T-helper 2 cell treated with Interferon-gamma antibody and Interleukin-4, amounts not matched to agents 100 ng/mL and 5 ng/mL, for 36 hours (primary cell): ENCODE results near the gene SULT1A3. TPM values are rescaled to one million over a fixed set of nuclear protein-coding genes. Genes with fewer than 3 reads are reported as not detected.

Experiments used
- total RNA-seq: library from RNA; stranded (reverse); gene quantifications from 2 replicates; pipeline ENCODE4 v1.2.3, GENCODE V29; 2022

SULT1A3 gene
- total RNA-seq, 1 donor from 2014 or later: 29.5 TPM

Other genes starting within 250 kb of the SULT1A3 start
- 55.9 and 56.1 TPM in 2 replicates for gene TMEM219, start 237.2 kb upstream of the SULT1A3 start, total RNA-seq
- gene TAOK2, start 225.4 kb upstream of the SULT1A3 start, total RNA-seq: 44.2 and 45.3 TPM in 2 replicates
- 43.0 and 48.2 TPM in 2 replicates for gene HIRIP3, start 203.6 kb upstream of the SULT1A3 start, total RNA-seq
- gene INO80E, start 203.0 kb upstream of the SULT1A3 start, total RNA-seq: 103 and 106 TPM in 2 replicates
- 0.25 TPM in 1 of 2 replicates, not detected in the other for gene DOC2A, start 188.2 kb upstream of the SULT1A3 start, total RNA-seq
- not detected in 2 replicates for gene C16orf92, start 176.1 kb upstream of the SULT1A3 start, total RNA-seq
- gene TLCD3B, start 168.0 kb upstream of the SULT1A3 start, total RNA-seq: 2.7 and 3.6 TPM in 2 replicates
- gene ALDOA, start 133.5 kb upstream of the SULT1A3 start, total RNA-seq: 1,452 and 1,473 TPM in 2 replicates
- 140 and 145 TPM in 2 replicates for gene PPP4C, start 123.3 kb upstream of the SULT1A3 start, total RNA-seq
- 0.89 and 1.0 TPM in 2 replicates for gene TBX6, start 107.3 kb upstream of the SULT1A3 start, total RNA-seq
- gene YPEL3, start 103.0 kb upstream of the SULT1A3 start, total RNA-seq: 30.6 and 32.8 TPM in 2 replicates
- gene GDPD3, start 85.7 kb upstream of the SULT1A3 start, total RNA-seq: 7.7 and 8.7 TPM in 2 replicates
- gene MAPK3, start 76.0 kb upstream of the SULT1A3 start, total RNA-seq: 52.8 and 61.6 TPM in 2 replicates
- gene CORO1A, start 15.7 kb upstream of the SULT1A3 start, total RNA-seq: 1,841 and 1,902 TPM in 2 replicates
- 168 and 178 TPM in 2 replicates for gene BOLA2B, start 5.6 kb upstream of the SULT1A3 start, total RNA-seq
- gene SLX1A, start 5.4 kb upstream of the SULT1A3 start, total RNA-seq: 65.6 and 102 TPM in 2 replicates
- 15.1 and 23.7 TPM in 2 replicates for gene NPIPB13, start 49.2 kb downstream of the SULT1A3 start, total RNA-seq
- gene CD2BP2, start 156.1 kb downstream of the SULT1A3 start, total RNA-seq: 70.8 and 75.8 TPM in 2 replicates
- 74.2 and 74.5 TPM in 2 replicates for gene TBC1D10B, start 171.2 kb downstream of the SULT1A3 start, total RNA-seq
- not detected in 2 replicates for gene MYL11, start 175.5 kb downstream of the SULT1A3 start, total RNA-seq
- gene SEPTIN1, start 183.3 kb downstream of the SULT1A3 start, total RNA-seq: 320 and 326 TPM in 2 replicates
- gene ZNF48, start 196.2 kb downstream of the SULT1A3 start, total RNA-seq: 11.8 and 12.4 TPM in 2 replicates
- gene ZNF771, start 208.4 kb downstream of the SULT1A3 start, total RNA-seq: 4.6 TPM in 2 replicates
- 87.8 and 93.3 TPM in 2 replicates for gene DCTPP1, start 230.8 kb downstream of the SULT1A3 start, total RNA-seq
- 73.9 and 78.5 TPM in 2 replicates for gene SEPHS2, start 246.6 kb downstream of the SULT1A3 start, total RNA-seq